D721Med (cell line): ENCODE results near the gene BHLHE23.

Experiments
- DNase-seq: peaks from one replicate; pipeline ENCODE4 v3.0.0; 2011; ENCODE audit warnings: low spot score; ENCODE audit not compliant: insufficient read length
- FAIRE-seq: peaks from 2 replicates; lab custom pipeline; 2011; peaks lifted over from hg19 to GRCh38; lab: Jason Lieb, UNC
- CTCF ChIP-seq: IDR thresholded peaks from 2 replicates; pipeline ENCODE4 v1.5.1; 2012; ENCODE audit warnings: mild to moderate bottlenecking, control low read depth; ENCODE audit not compliant: insufficient read depth; ENCODE audit errors: missing control alignments

The BHLHE23 gene

GRCh38 chr20:63009988-63010769 lies 3.4 kb upstream of the BHLHE23 start:
- FAIRE-seq (no peak), DNase-seq (no peak)
- no peak for TF ChIP-seq CTCF

GRCh38 chr20:63009045-63009961 lies 2.5 kb upstream of the BHLHE23 start:
- DNase-seq (peak; percentile 98), FAIRE-seq (no peak)
- TF ChIP-seq CTCF: peak; percentile 87

GRCh38 chr20:63008541-63009044 lies 1.8 kb upstream of the BHLHE23 start:
- no peak for TF ChIP-seq CTCF
- DNase-seq (no peak), FAIRE-seq (no peak)

- DNase-seq: no peak
- no peak for FAIRE-seq
- TF ChIP-seq CTCF: no peak
Observed at GRCh38 chr20:63007646-63008488, 1.1 kb upstream of the BHLHE23 start.

GRCh38 chr20:63007360-63007645 lies 539 bp upstream of the BHLHE23 start:
- no peak for DNase-seq
- TF ChIP-seq CTCF: no peak
- no peak for FAIRE-seq

GRCh38 chr20:63005862-63006539 lies 763 bp downstream of the BHLHE23 start:
- TF ChIP-seq CTCF: no peak
- no peak for FAIRE-seq
- DNase-seq: no peak
